GM19324 (cell line): ENCODE data around the gene SDC3.

ENCODE experiments used
- ATAC-seq: cut with Tn5 transposase; IDR thresholded peaks from one replicate; pipeline ENCODE4 v1.9.1; 2021; ENCODE audit warnings: mild to moderate bottlenecking, moderate library complexity; ENCODE audit not compliant: unreplicated experiment, low FRiP score

SDC3 gene

GRCh38 chr1:30893776-30894507 is 14.6 kb downstream of the SDC3 start:
- no peak for ATAC-seq

- ATAC-seq, result no peak
These were observed 15.9 kb downstream of the SDC3 start for GRCh38 chr1:30892671-30893073.

DNA sequence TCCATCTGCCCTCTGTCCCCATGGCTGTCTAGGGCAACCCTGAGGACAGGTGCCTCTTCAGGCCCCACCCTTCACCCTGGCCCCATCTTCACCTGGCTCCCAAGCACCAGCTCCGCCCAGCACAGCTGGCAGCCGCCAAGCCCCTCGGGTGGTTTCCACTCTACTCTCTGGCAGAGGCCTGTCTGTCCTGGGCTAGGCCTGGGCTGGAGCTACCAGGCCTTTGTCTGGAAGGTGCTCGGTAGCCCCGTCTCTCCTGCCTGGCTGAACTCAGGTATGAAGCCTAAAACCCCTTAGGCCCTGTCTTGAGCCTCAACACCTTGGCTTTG is 17.4 kb downstream of the SDC3 start:
- no peak for ATAC-seq

DNA sequence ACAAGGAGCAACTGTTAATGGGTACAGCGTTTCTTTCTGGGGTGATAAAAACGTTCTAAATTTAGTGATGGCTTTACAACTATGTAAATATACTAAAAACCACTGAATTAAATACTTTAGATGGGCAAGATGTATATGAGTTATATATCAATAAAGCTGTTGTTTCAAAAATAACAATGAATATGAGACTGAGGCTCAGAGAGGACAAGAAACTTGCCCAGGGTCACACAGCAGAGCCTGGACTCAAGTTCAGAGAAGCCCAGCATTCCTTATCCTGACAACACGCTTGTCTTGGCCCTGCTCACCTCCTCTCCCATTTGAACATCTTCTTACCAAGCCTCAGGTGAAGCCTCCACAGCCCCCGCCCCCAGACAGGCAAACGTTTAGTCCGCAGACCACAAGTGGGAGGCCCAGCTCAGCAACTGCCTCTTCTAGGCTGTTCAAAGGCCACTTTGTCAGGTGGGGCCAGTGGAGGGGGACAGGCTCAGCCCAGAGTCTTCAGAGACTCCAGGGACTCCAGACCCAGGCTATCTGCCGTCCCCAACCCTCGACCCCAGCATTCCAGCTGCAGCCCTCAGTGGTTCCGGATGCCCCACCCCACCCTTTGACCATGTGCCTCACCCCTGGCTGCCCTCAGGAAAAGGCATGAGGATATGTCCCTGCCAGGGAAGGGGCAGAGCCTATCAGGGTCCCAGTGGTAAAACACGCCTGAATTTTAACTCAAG is 17.9 kb downstream of the SDC3 start:
- no peak for ATAC-seq

DNA sequence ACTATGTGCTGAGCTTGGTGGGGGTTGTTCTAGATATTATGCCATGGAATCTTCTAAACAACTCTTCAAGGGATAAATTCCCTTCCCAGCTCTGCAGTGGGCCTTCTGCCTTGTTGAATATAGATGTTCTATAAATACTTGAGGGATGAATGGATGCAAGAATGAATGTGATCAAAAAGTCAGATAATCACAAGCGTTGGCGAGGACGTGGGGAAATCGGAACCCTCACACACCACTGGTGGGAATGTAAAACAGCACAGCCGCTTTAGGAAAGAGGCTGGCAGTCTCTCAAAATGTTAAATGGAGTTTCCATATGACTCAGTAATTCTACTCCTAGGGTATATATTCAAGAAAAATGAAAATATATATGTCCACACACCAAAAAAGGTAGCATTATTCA is 19.0 kb downstream of the SDC3 start:
- no peak for ATAC-seq

GRCh38 chr1:30888975-30889374 is 19.6 kb downstream of the SDC3 start:
- ATAC-seq, result no peak

- no peak for ATAC-seq
These were observed 20.2 kb downstream of the SDC3 start for GRCh38 chr1:30888391-30888790.

GRCh38 chr1:30887485-30888315 is 20.9 kb downstream of the SDC3 start:
- ATAC-seq, result no peak

DNA sequence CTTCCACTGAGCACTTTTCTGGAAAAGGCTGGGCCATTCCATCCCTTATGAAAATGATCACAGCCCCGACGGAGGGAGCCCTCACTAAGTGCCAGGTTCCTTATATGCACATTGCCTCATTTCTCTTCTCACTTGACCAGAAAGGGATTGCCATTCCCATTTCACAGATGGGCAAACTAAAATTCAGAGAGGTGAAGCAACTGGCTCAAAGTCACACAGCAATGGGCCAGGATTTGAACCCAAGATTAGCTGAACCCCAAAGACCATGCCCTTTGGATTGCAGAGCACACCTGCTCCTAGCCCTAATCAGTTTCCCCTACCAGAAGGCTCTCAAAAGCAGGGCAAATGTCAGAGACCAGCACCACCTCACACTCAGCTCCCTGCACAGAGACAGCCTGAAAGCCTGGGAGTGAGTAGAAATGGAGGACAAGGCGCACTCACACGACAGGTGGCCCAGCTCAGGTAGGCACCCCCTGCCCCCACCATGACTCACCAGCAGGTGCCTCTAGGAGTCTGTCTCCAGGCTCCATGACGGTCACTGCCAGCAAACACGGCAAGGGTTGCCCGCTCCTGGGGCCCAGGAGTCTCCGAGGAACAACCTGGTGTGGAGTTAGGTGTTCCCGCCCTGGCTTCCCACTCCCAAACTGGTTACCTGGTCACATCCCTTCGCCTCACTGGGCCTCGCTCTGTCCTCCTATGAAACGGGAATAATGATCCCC is 21.7 kb downstream of the SDC3 start:
- ATAC-seq, result no peak

- ATAC-seq, result no peak
These were observed 22.7 kb downstream of the SDC3 start for GRCh38 chr1:30885570-30886522.

DNA sequence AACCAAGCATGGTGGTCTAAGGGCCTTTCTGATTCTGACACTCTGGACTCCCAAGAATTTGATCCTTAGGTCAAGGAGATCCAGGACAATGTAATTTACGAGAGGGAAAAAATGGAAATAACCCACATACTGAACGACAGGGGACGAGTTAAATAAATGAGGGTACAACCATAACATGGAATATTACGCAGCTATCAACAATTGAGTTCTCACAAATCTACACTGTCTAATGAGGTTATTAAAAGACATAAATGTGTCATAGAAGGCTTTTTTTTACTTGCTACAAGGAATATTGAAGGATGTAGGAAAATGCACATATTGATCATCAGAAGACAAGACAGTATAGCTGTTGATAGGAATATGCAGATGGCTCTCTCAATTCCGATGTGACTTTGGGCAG is 23.8 kb downstream of the SDC3 start:
- no peak for ATAC-seq

DNA sequence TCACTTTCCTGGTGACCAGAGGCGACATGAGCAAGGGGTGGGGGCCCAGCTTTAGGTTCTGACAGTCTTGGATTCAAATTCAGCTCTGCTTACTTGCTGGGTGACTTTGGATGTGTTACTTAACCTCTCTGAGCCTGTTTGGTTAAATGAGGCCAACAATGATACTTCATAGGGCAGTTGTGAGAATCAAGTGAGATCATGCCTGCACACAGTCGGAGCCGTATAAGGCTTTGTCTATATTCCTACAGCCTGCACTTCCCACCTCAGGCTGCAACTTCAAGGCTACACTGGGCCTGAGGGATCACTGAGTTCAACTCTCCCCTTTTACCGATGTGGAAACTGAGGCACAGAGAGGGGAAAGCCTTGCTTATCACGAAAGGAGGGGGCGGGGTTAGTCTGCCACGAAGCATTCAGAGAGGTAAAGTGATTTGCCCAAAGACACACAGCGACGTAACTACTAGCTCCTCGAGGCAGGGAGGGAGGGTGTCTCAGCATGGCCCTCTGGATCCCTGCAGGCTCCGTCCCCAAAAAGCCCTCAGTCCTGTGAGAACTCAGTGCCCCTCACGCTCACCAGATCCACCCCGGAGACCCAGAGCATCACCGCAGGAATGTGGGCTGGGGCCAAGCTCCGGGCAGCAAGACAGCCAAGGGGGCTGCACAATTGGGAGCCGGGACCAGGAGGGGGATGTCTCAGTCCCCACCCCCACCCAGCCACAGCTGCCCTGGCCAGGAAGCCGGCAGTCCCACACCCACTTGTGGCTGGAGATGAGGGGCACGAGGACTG is 25.0 kb downstream of the SDC3 start:
- ATAC-seq, result no peak

GRCh38 chr1:30882678-30883388 is 25.7 kb downstream of the SDC3 start:
- ATAC-seq, result no peak

- peak; percentile 69 for ATAC-seq
These were observed 27.0 kb downstream of the SDC3 start for GRCh38 chr1:30881319-30882181.

GRCh38 chr1:30880678-30881318 is 27.8 kb downstream of the SDC3 start:
- ATAC-seq, result no peak

GRCh38 chr1:30879940-30880677 is 28.4 kb downstream of the SDC3 start:
- no peak for ATAC-seq
